Measurements from ENCODE around the gene LILRA5. TPM values are rescaled to one million over a fixed set of nuclear protein-coding genes. Genes with fewer than 3 reads are reported as not detected.
"Not testable (repeated sequence)": the region's sequence is repeated elsewhere in the genome, so short reads cannot be mapped to it uniquely, and the experiment has no call there.

The LILRA5 gene
- total and polyA plus RNA-seq, 10 of the 15 experiments (the other 5 are each of a cell fraction or from before 2014, with no cell fraction given), result 0.05 to 1.2 (median 0.36) TPM; not detected in 4

DNA sequence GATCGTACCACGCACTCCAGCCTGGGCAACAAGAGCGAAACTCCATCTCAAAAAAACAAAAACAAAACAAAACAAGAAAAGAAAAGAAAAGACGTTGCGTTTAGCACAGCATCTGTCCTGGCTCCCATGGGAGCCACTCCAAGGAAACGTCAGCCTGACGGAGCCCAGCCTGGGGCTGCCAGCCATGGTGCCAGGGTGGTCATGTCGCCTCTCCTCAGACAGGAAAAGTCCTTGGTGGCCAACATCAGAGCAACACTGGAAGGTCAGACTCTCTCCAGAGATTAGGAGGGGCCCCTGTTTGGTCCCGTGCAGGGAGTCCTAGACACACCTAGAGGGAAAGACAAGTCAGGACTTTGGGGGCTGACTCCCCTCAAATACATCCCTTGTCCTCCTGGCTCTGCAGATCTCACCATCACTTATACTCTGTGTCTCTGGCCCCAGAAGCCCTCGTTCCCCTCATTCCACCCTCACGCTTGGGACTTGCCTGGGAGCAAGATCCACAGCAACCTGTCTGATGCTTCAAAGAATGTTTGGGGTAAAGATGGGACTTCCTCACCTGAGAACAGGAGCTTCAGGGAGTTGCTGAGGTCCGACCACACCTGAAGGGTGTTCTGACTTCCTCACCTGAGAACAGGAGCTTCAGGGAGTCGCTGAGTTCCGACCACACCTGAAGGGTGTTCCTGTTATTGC is 16.7 kb upstream of the LILRA5 start:
- ATAC-seq (no peak), DNase-seq (ENCODE audit: low read depth, low spot score) (no peak), FAIRE-seq (no peak)
- ChIA-PET RAD21 (ENCODE audit: unreplicated experiment) (no interaction called here), SMC1A (ENCODE audit: uncharacterized antibody, unreplicated experiment) (interaction anchor here (1.2 kb wide), 1 partner anchor 61 kb away, joined by 4 read pairs; no protein-coding TSS in a partner anchor), CTCF (interaction anchor here (0.8 to 9.9 kb wide), 2 partner anchors 24 to 60 kb away, joined by 4 to 171 read pairs; no protein-coding TSS in a partner anchor), POLR2A (interaction anchor here (0.7 kb wide), 1 partner anchor 11 kb away, joined by 3 read pairs; no protein-coding TSS in a partner anchor)
- H3K4me3 ChIP-seq, result no peak overlapping the region
- intact Hi-C loops (cut with micrococcal nuclease; ENCODE audit: unreplicated experiment), result no loop called here
- H3K27ac ChIP-seq (ENCODE audit: control insufficient read depth, insufficient read depth), result no peak overlapping the region
- no peaks in the 10 kb centered on the region for H3K36me3 ChIP-seq (ENCODE audit: control insufficient read depth in 2 of 2, insufficient read depth in 2 of 2, low read length in 1 of 2)
- no peak overlapping the region for H2AFZ ChIP-seq (ENCODE audit: control insufficient read depth, low read depth, low read length)
- H3K9ac ChIP-seq (ENCODE audit: control insufficient read depth, insufficient read depth, low read length), result no peak overlapping the region
- in situ Hi-C loops (cut with MboI), result loop anchor here (5.0 kb wide), 1 partner anchor 63 kb away; no protein-coding TSS in a partner anchor
- H3K4me1 ChIP-seq (ENCODE audit: control insufficient read depth, insufficient read depth, low read length), result no peaks in the 10 kb centered on the region
- no peak overlapping the region for H3K4me2 ChIP-seq (ENCODE audit: control insufficient read depth, insufficient read depth)
- no TSS peak for BruUV-seq (replicated peaks)
- peaks cover 4% of the 10 kb centered on the region; the same call in 2 of the 3 replicates for H3K9me3 ChIP-seq (replicated peaks; ENCODE audit: control insufficient read depth, insufficient read depth, low read length)
- no peaks in the 10 kb centered on the region for H4K20me1 ChIP-seq (ENCODE audit: control insufficient read depth, insufficient read depth)
- TF ChIP-seq TCF7 (IDR thresholded peaks at IDR 0.05; ENCODE audit: borderline replicate concordance), result no peak
- no peak for TF ChIP-seq NR2F1 (conservative IDR thresholded peaks at IDR 0.05)
- TF ChIP-seq ATF7 (IDR thresholded peaks at IDR 0.05; ENCODE audit: low read depth), result no peak
- TF ChIP-seq IRF4 (IDR thresholded peaks at IDR 0.05; ENCODE audit: low read depth, low read length), result no peak
- no peak for TF ChIP-seq RB1 (IDR thresholded peaks at IDR 0.05; ENCODE audit: borderline replicate concordance)
- H3K27me3 ChIP-seq (replicated peaks in 1 of 2; ENCODE audit: control insufficient read depth in 2 of 2, insufficient read depth in 2 of 2, low read length in 1 of 2), result no peaks in the 10 kb centered on the region
- no peaks in the 10 kb centered on the region for H3K79me2 ChIP-seq (ENCODE audit: control insufficient read depth, insufficient read depth, low read length)
- WGBS (ENCODE audit: insufficient coverage, insufficient replicate concordance, low lambda C conversion rate, missing lambda C conversion rate), result 15% methylated on average over 14 of the region's 14 CpGs

DNA sequence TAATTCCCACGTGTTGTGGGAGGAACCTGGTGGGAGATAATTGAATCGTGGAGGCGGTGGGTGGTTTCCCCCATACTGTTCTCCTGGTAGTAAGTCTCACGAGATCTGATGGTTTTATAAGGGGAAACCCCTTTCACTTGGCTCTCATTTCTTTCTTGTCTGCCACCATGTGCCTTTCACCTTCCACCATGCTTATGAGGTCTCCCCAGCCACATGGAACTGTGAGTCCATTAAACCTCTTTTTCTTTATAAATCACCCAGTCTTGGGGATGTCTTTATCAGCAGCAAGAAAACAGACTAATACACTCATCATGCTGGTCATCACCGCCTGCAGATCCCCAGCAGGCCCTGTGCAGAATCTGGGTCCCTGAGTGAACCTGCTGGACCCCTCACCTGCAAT is 15.8 kb upstream of the LILRA5 start:
- in situ Hi-C loops (cut with MboI), result loop anchor here (5.0 kb wide), 1 partner anchor 64 kb away; no protein-coding TSS in a partner anchor
- peak in 1 of 2 experiments; percentile 32; a peak in 1 of 4 replicates for TF ChIP-seq BHLHE40 (IDR thresholded peaks at IDR 0.05; ENCODE audit: borderline replicate concordance in 1 of 2, low read depth in 2 of 2, low read length in 1 of 2)
- TF ChIP-seq, protein P1, sequence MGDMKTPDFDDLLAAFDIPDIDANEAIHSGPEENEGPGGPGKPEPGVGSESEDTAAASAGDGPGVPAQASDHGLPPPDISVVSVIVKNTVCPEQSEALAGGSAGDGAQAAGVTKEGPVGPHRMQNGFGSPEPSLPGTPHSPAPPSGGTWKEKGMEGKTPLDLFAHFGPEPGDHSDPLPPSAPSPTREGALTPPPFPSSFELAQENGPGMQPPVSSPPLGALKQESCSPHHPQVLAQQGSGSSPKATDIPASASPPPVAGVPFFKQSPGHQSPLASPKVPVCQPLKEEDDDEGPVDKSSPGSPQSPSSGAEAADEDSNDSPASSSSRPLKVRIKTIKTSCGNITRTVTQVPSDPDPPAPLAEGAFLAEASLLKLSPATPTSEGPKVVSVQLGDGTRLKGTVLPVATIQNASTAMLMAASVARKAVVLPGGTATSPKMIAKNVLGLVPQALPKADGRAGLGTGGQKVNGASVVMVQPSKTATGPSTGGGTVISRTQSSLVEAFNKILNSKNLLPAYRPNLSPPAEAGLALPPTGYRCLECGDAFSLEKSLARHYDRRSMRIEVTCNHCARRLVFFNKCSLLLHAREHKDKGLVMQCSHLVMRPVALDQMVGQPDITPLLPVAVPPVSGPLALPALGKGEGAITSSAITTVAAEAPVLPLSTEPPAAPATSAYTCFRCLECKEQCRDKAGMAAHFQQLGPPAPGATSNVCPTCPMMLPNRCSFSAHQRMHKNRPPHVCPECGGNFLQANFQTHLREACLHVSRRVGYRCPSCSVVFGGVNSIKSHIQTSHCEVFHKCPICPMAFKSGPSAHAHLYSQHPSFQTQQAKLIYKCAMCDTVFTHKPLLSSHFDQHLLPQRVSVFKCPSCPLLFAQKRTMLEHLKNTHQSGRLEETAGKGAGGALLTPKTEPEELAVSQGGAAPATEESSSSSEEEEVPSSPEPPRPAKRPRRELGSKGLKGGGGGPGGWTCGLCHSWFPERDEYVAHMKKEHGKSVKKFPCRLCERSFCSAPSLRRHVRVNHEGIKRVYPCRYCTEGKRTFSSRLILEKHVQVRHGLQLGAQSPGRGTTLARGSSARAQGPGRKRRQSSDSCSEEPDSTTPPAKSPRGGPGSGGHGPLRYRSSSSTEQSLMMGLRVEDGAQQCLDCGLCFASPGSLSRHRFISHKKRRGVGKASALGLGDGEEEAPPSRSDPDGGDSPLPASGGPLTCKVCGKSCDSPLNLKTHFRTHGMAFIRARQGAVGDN (IDR thresholded peaks at IDR 0.05), result peak; percentile 82

More for the DNA sequence above, 15.8 kb upstream of the LILRA5 start:
- FAIRE-seq; DNase-seq (ENCODE audit: low read depth, low spot score); H3K27me3 ChIP-seq (replicated peaks in 1 of 2; ENCODE audit: control insufficient read depth in 2 of 2, insufficient read depth in 2 of 2, low read length in 1 of 2); H3K9ac ChIP-seq (ENCODE audit: control insufficient read depth, insufficient read depth, low read length); H4K20me1 ChIP-seq (ENCODE audit: control insufficient read depth, insufficient read depth); H3K79me2 ChIP-seq (ENCODE audit: control insufficient read depth, insufficient read depth, low read length); H3K4me2 ChIP-seq (ENCODE audit: control insufficient read depth, insufficient read depth); H3K4me3 ChIP-seq; H2AFZ ChIP-seq (ENCODE audit: control insufficient read depth, low read depth, low read length); H3K27ac ChIP-seq (ENCODE audit: control insufficient read depth, insufficient read depth); ATAC-seq; BruUV-seq (replicated peaks); intact Hi-C loops (cut with micrococcal nuclease; ENCODE audit: unreplicated experiment); H3K36me3 ChIP-seq (ENCODE audit: control insufficient read depth in 2 of 2, insufficient read depth in 2 of 2, low read length in 1 of 2); H3K4me1 ChIP-seq (ENCODE audit: control insufficient read depth, insufficient read depth, low read length); H3K9me3 ChIP-seq (replicated peaks; ENCODE audit: control insufficient read depth, insufficient read depth, low read length): not testable (repeated sequence)
- CTCF ChIA-PET, result interaction anchor here (1.0 to 9.9 kb wide), 3 partner anchors 12 to 61 kb away, joined by 4 to 205 read pairs (median 171); no protein-coding TSS in a partner anchor
- SMC1A ChIA-PET (ENCODE audit: uncharacterized antibody, unreplicated experiment), result interaction anchor here (1.0 to 6.4 kb wide), 4 partner anchors 8 to 61 kb away, joined by 4 to 116 read pairs (median 22); no protein-coding TSS in a partner anchor
- WGBS (ENCODE audit: insufficient coverage, insufficient replicate concordance, low lambda C conversion rate, missing lambda C conversion rate), result 8% methylated on average over 5 of the region's 5 CpGs
- POLR2A ChIA-PET, result interaction anchor here (2.3 kb wide), 1 partner anchor 17 kb away, joined by 11 read pairs; no protein-coding TSS in a partner anchor
- RAD21 ChIA-PET (ENCODE audit: unreplicated experiment), result interaction anchor here (6.1 kb wide), 1 partner anchor 61 kb away, joined by 94 read pairs; no protein-coding TSS in a partner anchor
